A673 (cell line): ENCODE results near the gene ANO2. TPM values are rescaled to one million over a fixed set of nuclear protein-coding genes. Genes with fewer than 3 reads are reported as not detected.

Source experiments
- BruUV-seq: library from RNA; stranded (reverse); fragments of 400-500 nt; replicated peaks from 2 replicates; lab custom pipeline; 2021; lab: Mats Ljungman, UMichigan
- CTCF ChIA-PET: fragments of 300-600 bp; sonication (Branson Sonifier 250); formaldehyde crosslinking; loops from one replicate; lab custom pipeline; 2022; ENCODE audit warnings: antibody characterized with exemption; lab: Charles Lee
- POLR2A ChIA-PET: fragments of 300-600 bp; sonication (Branson Sonifier 250); formaldehyde crosslinking; loops from one replicate; lab custom pipeline; 2022; ENCODE audit warnings: antibody characterized with exemption; ENCODE audit not compliant: low non-redundant PET; lab: Charles Lee
- DNase-seq: peaks from one replicate; pipeline ENCODE4 v3.0.0-alpha.2; 2015; ENCODE audit warnings: low spot score
- H3K27ac ChIP-seq: fragments of 200-600 bp; sonication (generic); 2 replicates; pipeline ENCODE4 v1.5.1; 2016; ENCODE audit warnings: mixed run types, low read depth, mild to moderate bottlenecking, mixed read lengths, antibody characterized with exemption, low read length; ENCODE audit not compliant: poor library complexity, severe bottlenecking
- H3K27me3 ChIP-seq: fragments of 200-600 bp; sonication (generic); replicated peaks from 2 replicates; pipeline ENCODE4 v1.6.1; 2017; ENCODE audit warnings: mixed run types, low read depth, mild to moderate bottlenecking, mixed read lengths, antibody characterized with exemption, low read length; ENCODE audit not compliant: insufficient read depth, poor library complexity
- H3K36me3 ChIP-seq: fragments of 200-600 bp; sonication (generic); 2 replicates; pipeline ENCODE4 v1.6.1; 2016; ENCODE audit warnings: mixed run types, mild to moderate bottlenecking, mixed read lengths, antibody characterized with exemption, low read length; ENCODE audit not compliant: insufficient read depth, poor library complexity, severe bottlenecking
- H3K4me1 ChIP-seq: fragments of 200-600 bp; sonication (generic); 2 replicates; pipeline ENCODE4 v1.6.1; 2017; ENCODE audit warnings: mixed run types, mild to moderate bottlenecking, mixed read lengths, antibody characterized with exemption, low read length; ENCODE audit not compliant: insufficient read depth, poor library complexity, severe bottlenecking
- H3K4me3 ChIP-seq: fragments of 200-600 bp; sonication (generic); 2 replicates; pipeline ENCODE4 v1.5.1; 2016; ENCODE audit warnings: low read depth, mixed run types, mild to moderate bottlenecking, mixed read lengths, low read length; ENCODE audit not compliant: poor library complexity, severe bottlenecking
- H3K9me3 ChIP-seq: fragments of 200-600 bp; sonication (generic); 2 replicates; pipeline ENCODE4 v1.6.1; 2016; ENCODE audit warnings: mixed run types, low read depth, mild to moderate bottlenecking, mixed read lengths, antibody characterized with exemption, low read length; ENCODE audit not compliant: poor library complexity, severe bottlenecking
- CTCF ChIP-seq: fragments of 300-800, 200-600 bp; sonication (generic); conservative IDR thresholded peaks from 2 replicates; pipeline ENCODE4 v1.5.1; 2017; ENCODE audit warnings: low read depth, mild to moderate bottlenecking, antibody characterized with exemption, low read length, moderate library complexity, mixed read lengths
- EZH2 ChIP-seq: fragments of 200-600 bp; sonication (generic); IDR thresholded peaks from 2 replicates; pipeline ENCODE4 v1.6.1; 2017; ENCODE audit warnings: borderline replicate concordance, low read depth, mild to moderate bottlenecking, mixed read lengths, antibody characterized with exemption, low read length; ENCODE audit not compliant: poor library complexity, severe bottlenecking
- intact Hi-C: fragments of 100-400 bp; cut with micrococcal nuclease; formaldehyde crosslinking; loops from one replicate; pipeline ENCODE4 v1.10.0; 2022; ENCODE audit not compliant: unreplicated experiment
- total RNA-seq: library from RNA; stranded (reverse); gene quantifications from 2 replicates; pipeline ENCODE4 v1.2.3, GENCODE V29; 2021

Gene ANO2
- total RNA-seq, 1 experiment from 2014 or later = not detected

- BruUV-seq = no TSS peak
Observed at GRCh38 chr12:5549011-5549410, 396.0 kb downstream of the ANO2 start.

DNA sequence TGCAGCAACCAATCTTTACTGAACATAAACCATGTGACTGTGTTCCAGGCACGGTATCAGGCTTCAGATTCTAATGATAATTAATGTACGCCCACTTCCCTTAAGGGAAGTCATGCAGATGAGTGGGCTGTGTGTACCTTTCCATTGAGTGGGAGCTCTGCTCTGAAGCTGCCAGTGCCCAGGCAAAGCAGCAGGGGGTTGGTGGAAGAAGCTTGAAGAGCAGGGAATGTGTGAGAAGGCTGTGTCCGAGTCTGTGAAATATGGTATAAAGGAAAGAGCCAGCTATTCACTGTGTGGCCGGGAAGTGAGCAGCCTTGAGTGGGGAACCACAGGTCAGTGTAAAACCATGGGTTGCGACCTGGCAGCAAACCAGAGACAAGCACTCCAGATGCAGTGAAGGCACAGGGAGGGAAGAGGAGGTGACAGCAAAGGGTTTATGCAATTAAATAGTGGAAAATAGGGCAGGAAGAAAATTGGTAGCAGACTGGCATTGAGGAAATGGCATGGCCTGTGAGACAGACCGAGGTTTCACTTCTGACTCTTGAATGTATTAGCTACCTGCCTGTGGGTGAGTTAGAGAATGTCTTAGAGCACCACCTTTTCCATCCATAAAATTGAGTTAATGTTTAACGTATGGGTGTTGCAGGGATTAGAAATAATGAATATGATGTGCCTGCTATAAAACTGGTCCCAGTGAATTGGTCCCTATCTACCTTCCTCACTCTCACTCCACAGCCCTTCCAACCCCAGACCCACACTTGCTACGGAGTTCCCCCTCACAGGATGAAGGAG lies 396.7 kb downstream of the ANO2 start:
- H3K4me3 ChIP-seq = no peak overlapping the region
- ChIA-PET POLR2A (no interaction called here), CTCF (no interaction called here)
- BruUV-seq = no TSS peak
- H3K9me3 ChIP-seq = no peaks in the 10 kb centered on the region
- TF ChIP-seq EZH2 (no peak), CTCF (no peak)
- no peak overlapping the region for H3K27ac ChIP-seq
- H3K4me1 ChIP-seq = no peaks in the 10 kb centered on the region
- H3K36me3 ChIP-seq = no peaks in the 10 kb centered on the region
- peaks cover 26% of the 10 kb centered on the region for H3K27me3 ChIP-seq
- intact Hi-C loops = no loop called here
- no peak for DNase-seq

More at GRCh38 chr12:5549011-5549410, 396.0 kb downstream of the ANO2 start:
- no peaks in the 10 kb centered on the region for H3K4me1 ChIP-seq
- no peak overlapping the region for H3K27ac ChIP-seq
- peaks cover 29% of the 10 kb centered on the region for H3K27me3 ChIP-seq
- no peaks in the 10 kb centered on the region for H3K36me3 ChIP-seq
- TF ChIP-seq EZH2 (no peak), CTCF (no peak)
- intact Hi-C loops = no loop called here
- no peaks in the 10 kb centered on the region for H3K9me3 ChIP-seq
- no peak overlapping the region for H3K4me3 ChIP-seq
- ChIA-PET CTCF (no interaction called here), POLR2A (no interaction called here)
- DNase-seq = no peak

DNA sequence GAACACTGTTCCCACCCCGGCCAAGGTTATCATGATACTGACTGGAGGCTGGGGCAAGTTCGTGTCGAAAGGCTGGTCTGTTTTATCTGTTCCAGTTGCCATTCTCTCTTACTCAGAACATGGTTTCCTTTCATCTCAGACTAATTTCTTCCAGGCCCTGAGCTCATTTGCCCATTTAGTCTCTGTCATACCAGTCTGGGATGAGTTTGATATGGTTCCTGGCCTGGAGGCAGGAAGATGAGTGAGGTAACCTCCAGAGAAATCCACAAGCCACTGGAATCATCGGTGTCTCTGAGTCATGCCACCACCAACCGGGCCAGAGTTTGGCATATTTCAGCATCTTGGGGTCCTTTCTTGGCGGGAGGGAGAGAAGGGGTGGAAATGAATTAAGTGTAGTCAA lies 398.4 kb downstream of the ANO2 start:
- intact Hi-C loops = no loop called here
- H3K27me3 ChIP-seq = peaks cover 25% of the 10 kb centered on the region
- ChIA-PET POLR2A (no interaction called here), CTCF (no interaction called here)
- TF ChIP-seq EZH2 (no peak), CTCF (no peak)
- H3K27ac ChIP-seq = no peak overlapping the region
- BruUV-seq = no TSS peak
- no peak for DNase-seq
- H3K4me1 ChIP-seq = no peaks in the 10 kb centered on the region
- no peaks in the 10 kb centered on the region for H3K9me3 ChIP-seq
- H3K36me3 ChIP-seq = no peaks in the 10 kb centered on the region
- no peak overlapping the region for H3K4me3 ChIP-seq
